Stimulated activated CD8-positive, alpha-beta memory T cell treated with anti-CD3 and anti-CD28 coated beads, Interleukin-4, amount 100 ng/mL, for 48 hours (primary cell): ENCODE measurements around the gene KIF6.
"Not testable (repeated sequence)": the region's sequence is repeated elsewhere in the genome, so short reads cannot be mapped to it uniquely, and the experiment has no call there.

Experiments
- DNase-seq: peaks from one replicate; pipeline ENCODE4 v3.0.0-alpha.2; 2020

KIF6 gene

GRCh38 chr6:39724787-39725631, at the start of gene KIF6:
Gene KIF6 (minus strand): TSS chr6:39725408. CDS start chr6:39725310, 98 bp downstream.
- DNase-seq, result peak; percentile 83

- DNase-seq, result no peak
These were observed 48.6 kb upstream of the KIF6 start for GRCh38 chr6:39773782-39774181.

- no peak for DNase-seq
These were observed 47.5 kb upstream of the KIF6 start for GRCh38 chr6:39772559-39773273.

- DNase-seq, result no peak
These were observed 45.2 kb upstream of the KIF6 start for GRCh38 chr6:39770446-39770845.

GRCh38 chr6:39769012-39769411, 43.8 kb upstream of the KIF6 start:
- no peak for DNase-seq

GRCh38 chr6:39765508-39766065, 40.4 kb upstream of the KIF6 start:
- DNase-seq, result no peak

GRCh38 chr6:39760226-39760952, 35.2 kb upstream of the KIF6 start:
- DNase-seq, result no peak

GRCh38 chr6:39758905-39759605, 33.8 kb upstream of the KIF6 start:
- DNase-seq, result no peak

GRCh38 chr6:39756582-39756981, 31.4 kb upstream of the KIF6 start:
- no peak for DNase-seq

- DNase-seq, result no peak
These were observed 30.0 kb upstream of the KIF6 start for GRCh38 chr6:39755231-39755630.

GRCh38 chr6:39754514-39755115, 29.4 kb upstream of the KIF6 start:
- no peak for DNase-seq

- DNase-seq, result no peak
These were observed 28.5 kb upstream of the KIF6 start for GRCh38 chr6:39753725-39754045.

GRCh38 chr6:39752835-39753724, 27.9 kb upstream of the KIF6 start:
- DNase-seq, result no peak

GRCh38 chr6:39746795-39747194, 21.6 kb upstream of the KIF6 start:
- no peak for DNase-seq

- DNase-seq, result no peak
These were observed 8.5 kb upstream of the KIF6 start for GRCh38 chr6:39733704-39734103.

- DNase-seq, result no peak
These were observed 6.4 kb upstream of the KIF6 start for GRCh38 chr6:39731565-39731964.

- no peak for DNase-seq
These were observed 4.7 kb upstream of the KIF6 start for GRCh38 chr6:39729945-39730344.

- no peak for DNase-seq
These were observed 407 bp upstream of the KIF6 start for GRCh38 chr6:39725632-39725997.

GRCh38 chr6:39723350-39723749, 1.9 kb downstream of the KIF6 start:
- not testable (repeated sequence) for DNase-seq

GRCh38 chr6:39714802-39715201, 10.4 kb downstream of the KIF6 start:
- DNase-seq, result no peak

GRCh38 chr6:39707962-39708683, 17.1 kb downstream of the KIF6 start:
- no peak for DNase-seq
